ENCODE measurements around the gene CNN3. TPM values are rescaled to one million over a fixed set of nuclear protein-coding genes. Genes with fewer than 3 reads are reported as not detected.

Gene CNN3
- total and polyA plus RNA-seq, 4 donors: 43.9 to 87.4 (median 69.6) TPM

GRCh38 chr1:94934551-94934950, 7.6 kb upstream of the CNN3 start:
- TF ChIP-seq YY1 (IDR thresholded peaks at IDR 0.05): no peak
- TF ChIP-seq TAF1 (conservative IDR thresholded peaks at IDR 0.05): no peak
- TF ChIP-seq REST (IDR thresholded peaks at IDR 0.05): no peak
- no peak for TF ChIP-seq JUND (IDR thresholded peaks at IDR 0.05)
- no peak for TF ChIP-seq SP1 (IDR thresholded peaks at IDR 0.05)
- TF ChIP-seq RAD21 (IDR thresholded peaks at IDR 0.05): no peak
- no peak for TF ChIP-seq ATF3 (IDR thresholded peaks at IDR 0.05)
- no peak for TF ChIP-seq GABPA (IDR thresholded peaks at IDR 0.05 in 1 of 2, conservative IDR thresholded peaks at IDR 0.05 in 1 of 2)
- no peak for TF ChIP-seq HNF4A (conservative IDR thresholded peaks at IDR 0.05)
- TF ChIP-seq MAX (IDR thresholded peaks at IDR 0.05): no peak
- no peak for TF ChIP-seq NR2F2 (IDR thresholded peaks at IDR 0.05)
- no peak for TF ChIP-seq ZBTB33 (IDR thresholded peaks at IDR 0.05)
- TF ChIP-seq HNF4G (IDR thresholded peaks at IDR 0.05): no peak
- TF ChIP-seq FOXA2 (IDR thresholded peaks at IDR 0.05): no peak
- TF ChIP-seq FOXA1 (IDR thresholded peaks at IDR 0.05): no peak
- TF ChIP-seq EGR1 (IDR thresholded peaks at IDR 0.05; ENCODE audit: low read depth in 2 of 2): no peak
- TF ChIP-seq CTCF (IDR thresholded peaks at IDR 0.05; ENCODE audit: low read depth, low read length, missing input control): no peak
- H3K36me3 ChIP-seq (ENCODE audit: control insufficient read depth in 4 of 4, insufficient read depth in 3 of 4, low read depth in 1 of 4, low read length in 3 of 4): peaks cover 0 to 7% (median 4%) of the 10 kb centered on the region in 4 donors
- H3K27ac ChIP-seq (ENCODE audit: low read depth in 1 of 2, low read length in 2 of 2): no peak overlapping the region
- DNase-seq (ENCODE audit: low spot score): no peak
- no peaks in the 10 kb centered on the region for H3K27me3 ChIP-seq (ENCODE audit: control insufficient read depth in 4 of 4, insufficient read depth in 4 of 4, low read length in 3 of 4)
- no peak overlapping the region for H3K9ac ChIP-seq (ENCODE audit: low read depth in 1 of 2, low read length in 2 of 2)
- no peaks in the 10 kb centered on the region for H3K9me3 ChIP-seq (ENCODE audit: control insufficient read depth in 4 of 4, low read length in 3 of 4)
- WGBS: 82% methylated on average over 2 of the region's 2 CpGs
- no peak overlapping the region for H3K4me3 ChIP-seq (ENCODE audit: low read depth in 1 of 3, low read length in 3 of 3)
- H3K4me1 ChIP-seq (ENCODE audit: control insufficient read depth in 4 of 4, insufficient read depth in 4 of 4, low read length in 3 of 4): peaks cover 0 to 18% (median 7%) of the 10 kb centered on the region in 4 donors

Data from liver (tissue), 9 donors.